ENCODE results near the gene DDX49.

- no peak for TF ChIP-seq POLR2AphosphoS5 (IDR thresholded peaks at IDR 0.05; ENCODE audit: low read depth, low read length)
- TF ChIP-seq RAD21 (IDR thresholded peaks at IDR 0.05; ENCODE audit: low read depth) = no peak
- TF ChIP-seq POLR2A (IDR thresholded peaks at IDR 0.05; ENCODE audit: borderline replicate concordance, extremely low read depth, insufficient read depth, insufficient read length) = no peak
- no peak for TF ChIP-seq CTCF (IDR thresholded peaks at IDR 0.05 in 2 of 3, conservative IDR thresholded peaks at IDR 0.05 in 1 of 3; ENCODE audit: borderline replicate concordance in 1 of 3, insufficient read depth in 1 of 3, low read depth in 2 of 3, low read length in 2 of 3)
- no peak for TF ChIP-seq ZFX (IDR thresholded peaks at IDR 0.05)
These were observed 23.9 kb downstream of the DDX49 start for GRCh38 chr19:18943465-18943864.

Measured in HCT116 (cell line).